T-helper 9 cell (primary cell): ENCODE results near the gene TRERF1.
A peak's percentile ranks its signal among the peaks of the same experiment; 100 is the strongest.
"Not testable (repeated sequence)": the region's sequence is repeated elsewhere in the genome, so short reads cannot be mapped to it uniquely, and the experiment has no call there.

Experiments
- DNase-seq: peaks from one replicate; pipeline ENCODE4 v3.0.0-alpha.2; 2020

TRERF1 gene

GRCh38 chr6:42236682-42237473 lies 214.8 kb downstream of the TRERF1 start:
- no peak for DNase-seq

GRCh38 chr6:42236030-42236429 lies 215.7 kb downstream of the TRERF1 start:
- no peak for DNase-seq

- DNase-seq = no peak
These were observed 219.7 kb downstream of the TRERF1 start for GRCh38 chr6:42232035-42232434.

DNA sequence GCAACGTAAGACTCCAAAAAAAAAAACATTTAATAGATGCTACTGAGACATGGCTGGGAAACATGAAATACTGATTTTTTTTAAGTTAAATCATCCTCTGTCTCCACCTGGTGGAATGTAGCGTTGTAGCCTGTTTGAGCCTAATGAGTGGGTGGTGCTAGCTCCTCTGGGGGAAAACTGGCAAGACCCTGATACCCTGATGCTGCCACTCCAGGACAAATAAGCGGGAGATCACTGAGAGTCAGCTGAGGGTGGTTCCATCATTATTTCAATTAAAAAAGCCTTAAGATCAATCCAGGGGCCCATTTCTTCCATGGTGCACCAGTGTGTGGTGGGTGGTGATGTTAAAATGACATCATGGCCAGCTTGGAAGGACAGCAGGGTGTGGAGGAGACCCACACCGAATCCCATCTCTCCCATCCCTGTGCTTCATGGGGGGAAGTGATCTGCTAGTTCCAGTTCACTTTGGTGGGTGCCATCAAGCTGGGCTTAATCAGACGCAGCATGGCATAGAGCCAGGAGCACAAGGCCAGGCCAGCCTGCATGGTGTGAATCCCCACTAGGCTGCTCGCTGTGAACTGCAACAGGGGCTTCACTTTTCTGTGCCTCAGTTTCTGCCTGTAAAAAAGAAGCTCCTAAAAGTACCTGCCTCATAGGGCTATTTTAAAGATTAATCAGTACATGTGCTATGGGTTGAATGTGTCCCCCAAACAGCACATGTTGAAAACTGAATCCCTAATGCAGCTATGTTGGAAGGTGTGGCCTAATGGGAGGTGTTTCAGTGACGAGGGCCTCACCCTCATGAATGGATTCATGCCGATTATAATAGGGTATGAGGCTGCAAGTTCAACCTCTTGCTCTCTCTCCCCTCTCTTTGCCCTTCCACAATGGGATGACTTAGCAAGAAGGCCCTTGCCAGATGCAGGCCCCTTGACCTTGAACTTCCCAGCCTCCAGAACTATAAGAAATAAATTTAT lies 221.1 kb downstream of the TRERF1 start:
- no peak for DNase-seq

DNA sequence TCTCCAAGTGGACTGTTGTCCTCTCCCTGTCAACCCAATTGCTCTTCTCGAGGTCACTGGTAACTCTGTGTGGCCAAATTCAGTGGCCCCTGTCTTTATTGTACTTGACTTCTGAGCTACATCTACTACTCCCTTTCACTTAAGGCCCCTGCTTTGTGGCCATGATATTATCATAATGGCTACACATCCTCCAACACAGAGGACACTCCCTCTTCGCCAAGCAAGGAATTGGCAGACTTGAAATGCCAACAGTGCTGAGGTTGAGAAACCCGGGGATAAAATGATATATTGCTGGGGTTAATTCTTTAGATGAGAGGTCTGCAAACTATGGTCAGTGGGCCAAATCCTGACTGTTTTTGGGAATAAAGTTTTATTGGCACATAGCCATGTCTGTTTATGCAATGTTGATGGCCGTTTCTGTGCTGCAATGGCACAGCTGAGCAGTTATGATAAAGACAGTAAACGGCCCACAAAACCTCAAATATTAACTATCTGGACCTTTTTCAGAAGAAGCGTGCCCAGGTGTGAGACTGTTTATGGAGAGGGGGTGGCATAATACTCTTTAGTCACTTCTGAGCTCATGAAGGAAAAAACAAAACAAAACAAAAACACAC lies 222.1 kb downstream of the TRERF1 start:
- DNase-seq = no peak

- no peak for DNase-seq
These were observed 223.4 kb downstream of the TRERF1 start for GRCh38 chr6:42228305-42228704.

- no peak for DNase-seq
These were observed 224.4 kb downstream of the TRERF1 start for GRCh38 chr6:42227173-42227850.

GRCh38 chr6:42226645-42227143 lies 225.0 kb downstream of the TRERF1 start:
- no peak for DNase-seq

DNA sequence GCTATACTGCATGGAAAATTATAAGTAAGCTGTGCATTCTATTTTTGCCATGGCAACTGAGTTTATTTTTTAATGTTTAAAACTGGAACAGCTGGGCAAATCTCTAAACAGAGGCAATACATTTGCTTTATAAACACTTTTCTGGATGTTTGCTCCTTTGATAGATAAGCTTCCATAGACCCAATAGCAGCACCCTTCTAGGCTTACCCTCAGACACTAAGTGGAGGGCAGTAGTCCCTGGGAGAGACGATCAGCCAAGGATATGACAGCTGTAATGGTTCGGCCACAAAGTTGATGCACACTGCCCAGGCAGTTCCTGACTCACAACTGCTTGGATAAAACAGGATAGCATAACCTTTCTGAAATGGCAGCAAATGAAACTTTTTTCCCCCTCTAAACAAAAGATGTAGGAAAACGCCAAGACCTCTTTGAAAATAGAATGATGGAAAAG lies 225.5 kb downstream of the TRERF1 start:
- DNase-seq = no peak

DNA sequence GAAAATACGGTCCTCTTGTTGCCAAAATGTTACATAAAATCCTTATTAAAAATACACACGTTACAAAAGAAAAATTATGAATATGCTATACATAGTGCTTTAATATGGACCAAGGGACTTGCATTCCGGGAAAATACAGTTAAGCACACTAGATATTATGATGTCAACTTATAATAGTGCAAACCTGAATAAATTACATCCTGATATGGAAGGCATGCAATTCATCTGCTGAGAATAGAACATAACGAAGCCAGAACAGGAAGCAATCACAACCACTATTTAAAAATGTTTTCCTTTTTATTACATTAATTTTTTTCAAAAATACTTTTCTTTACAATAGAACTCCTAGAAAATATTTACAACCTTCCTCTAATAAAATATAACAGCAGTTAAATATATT lies 226.3 kb downstream of the TRERF1 start:
- DNase-seq = no peak

- DNase-seq = no peak
These were observed 226.7 kb downstream of the TRERF1 start for GRCh38 chr6:42225029-42225339.

DNA sequence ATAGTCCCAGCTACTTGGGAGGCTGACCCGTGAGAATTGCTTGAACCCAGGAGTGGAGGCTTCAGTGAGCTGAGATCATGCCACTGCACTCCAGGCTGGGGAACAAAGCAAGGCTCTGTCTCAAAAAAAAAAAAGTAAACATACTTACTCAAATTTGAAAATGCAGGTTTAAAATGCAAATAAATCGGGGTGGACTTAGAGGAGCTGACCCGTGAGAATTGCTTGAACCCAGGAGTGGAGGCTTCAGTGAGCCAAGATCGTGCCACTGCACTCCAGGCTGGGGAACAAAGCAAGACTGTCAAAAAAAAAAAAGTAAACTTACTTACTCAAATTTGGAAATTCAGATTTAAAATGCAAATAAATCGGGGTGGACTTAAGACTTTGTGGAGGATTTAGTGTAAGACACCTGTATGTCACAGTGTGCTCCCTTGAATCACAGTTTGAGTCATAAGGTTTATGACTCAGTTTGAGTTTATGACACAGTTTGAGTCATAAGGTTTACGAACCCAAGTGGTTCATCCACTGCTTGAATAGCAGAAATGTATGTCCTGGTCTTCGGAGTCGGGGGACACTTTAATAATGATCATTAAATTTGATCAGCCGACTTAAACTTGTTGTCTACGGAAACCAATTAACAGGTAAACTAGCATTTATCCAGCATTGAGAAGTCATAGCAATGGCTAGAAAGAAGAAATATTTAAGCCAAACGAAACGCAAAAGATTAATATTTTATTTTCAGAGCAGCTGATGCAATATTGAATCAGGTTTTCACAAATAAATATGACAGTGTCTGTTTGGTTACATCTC lies 227.3 kb downstream of the TRERF1 start:
- no peak for DNase-seq

DNA sequence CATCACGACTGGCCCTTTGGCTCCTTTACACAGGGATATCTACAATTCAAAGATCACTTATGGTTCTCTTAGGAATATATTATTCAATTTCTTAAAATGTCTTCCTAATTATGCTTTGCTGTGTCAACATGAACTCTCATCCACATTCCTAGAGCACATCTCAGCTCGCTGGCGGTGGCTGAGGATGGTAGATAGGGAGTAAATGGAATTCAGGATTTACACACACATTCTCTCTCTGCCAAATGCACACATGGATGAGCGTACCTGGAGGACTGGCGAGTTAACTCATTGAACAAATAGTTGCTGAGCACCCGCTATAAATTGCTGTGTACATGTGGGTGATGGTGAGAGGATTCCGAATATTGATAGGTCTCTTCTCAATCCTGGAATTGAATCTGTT lies 229.3 kb downstream of the TRERF1 start:
- DNase-seq = no peak

DNA sequence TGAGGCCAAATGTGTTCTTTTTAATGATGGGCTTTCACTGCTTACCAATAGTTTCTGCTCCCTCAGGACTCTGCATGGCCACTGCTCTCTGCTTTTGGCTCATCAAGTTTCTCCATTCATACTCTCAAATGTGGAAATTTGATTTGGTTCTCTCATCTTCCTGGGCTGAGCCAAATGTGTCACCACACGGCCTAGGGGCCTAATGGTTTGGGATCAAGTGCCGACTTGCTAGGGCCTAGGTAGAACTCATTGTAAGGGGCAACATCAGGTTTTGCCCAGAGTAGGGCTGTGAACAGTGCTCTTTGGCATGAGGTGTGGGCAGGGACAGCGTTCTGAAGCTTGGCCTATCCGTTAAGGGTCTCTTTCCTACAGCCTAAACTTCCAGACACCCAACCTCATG lies 230.2 kb downstream of the TRERF1 start:
- DNase-seq = no peak

DNA sequence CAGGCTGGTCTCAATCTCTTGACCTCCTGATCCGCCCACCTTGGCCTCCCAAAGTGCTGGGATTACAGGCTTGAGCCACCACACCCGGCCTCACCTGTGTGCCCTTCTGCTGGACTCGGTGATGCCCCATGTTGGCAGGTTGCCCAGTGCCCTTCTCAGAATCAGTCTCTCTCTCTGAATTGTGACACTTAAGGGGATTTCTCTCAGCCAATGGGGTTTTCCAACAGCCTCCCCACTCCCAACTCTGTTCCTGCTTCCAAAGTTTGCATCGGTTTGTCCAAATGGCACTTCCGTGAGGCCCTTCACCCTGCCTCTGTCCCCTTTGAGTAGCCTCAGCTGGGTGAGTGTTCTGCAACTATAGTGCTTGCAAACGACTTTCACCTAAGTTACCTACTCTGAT lies 230.9 kb downstream of the TRERF1 start:
- no peak for DNase-seq

DNA sequence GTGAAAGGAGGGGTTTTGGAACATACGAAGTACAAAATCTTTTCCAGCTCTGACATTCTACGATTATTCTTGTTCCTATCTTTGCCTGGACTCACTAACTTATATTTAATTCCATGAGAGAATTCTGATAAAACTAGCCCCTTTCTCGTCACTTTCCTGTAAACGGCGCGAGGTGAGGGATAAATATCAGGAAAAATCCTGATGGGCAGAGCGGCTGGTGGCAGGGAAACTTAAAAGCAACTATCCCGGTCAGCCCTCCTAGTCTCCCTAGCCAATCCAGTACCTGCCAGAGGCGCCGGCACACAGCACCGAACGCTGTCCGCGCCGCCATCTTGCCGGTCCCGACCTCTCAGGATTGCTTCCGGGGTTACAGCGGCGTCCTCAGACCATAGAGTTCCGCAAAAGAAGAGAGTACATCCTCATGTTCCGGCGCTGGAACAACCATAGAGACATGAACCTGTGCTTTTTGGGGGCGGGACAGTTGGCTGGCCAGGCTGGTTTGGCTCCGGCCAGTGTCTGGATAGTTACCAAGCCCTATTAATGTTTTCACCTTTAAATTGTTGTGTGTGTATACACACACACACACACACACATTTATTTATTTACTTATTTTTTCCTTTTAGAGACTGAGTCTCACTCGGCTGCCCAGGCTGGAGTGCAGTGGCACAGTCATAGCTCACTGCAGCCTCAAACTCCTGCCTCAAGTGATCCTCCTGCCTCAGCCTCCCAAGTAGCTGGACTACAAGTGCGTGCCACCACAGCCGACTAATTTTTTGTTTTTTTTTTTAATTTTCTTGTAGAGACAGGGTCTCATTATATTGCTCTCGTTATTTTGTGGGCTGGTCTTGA lies 234.0 kb downstream of the TRERF1 start, which contains the start of gene MRPS10:
MRPS10 (minus strand) TSS at position 343 of the 849 bp plus-strand sequence; CDS start at position 331, 12 bp downstream.
- DNase-seq = peak; percentile 85

DNA sequence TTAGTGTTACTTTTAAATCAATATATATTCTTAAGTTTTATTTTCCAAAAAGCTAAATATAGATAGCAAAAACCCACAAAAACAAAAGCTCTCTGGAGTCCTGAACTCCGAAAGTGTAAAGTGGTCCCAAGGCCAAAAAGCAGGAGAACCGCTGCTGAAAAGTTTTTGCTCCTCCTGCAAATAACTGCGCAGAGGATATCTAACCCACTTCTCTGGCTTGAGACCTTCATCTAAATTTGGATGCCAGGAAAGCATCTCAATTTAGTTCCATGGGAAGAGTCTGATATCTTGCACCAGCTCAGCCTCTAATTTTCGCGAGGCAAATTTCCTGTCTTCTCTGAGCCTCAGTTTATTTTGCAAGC lies 234.6 kb downstream of the TRERF1 start:
- no peak for DNase-seq

- not testable (repeated sequence) for DNase-seq
These were observed 235.2 kb downstream of the TRERF1 start for GRCh38 chr6:42216495-42216894.

GRCh38 chr6:42212442-42212841 lies 239.3 kb downstream of the TRERF1 start:
- no peak for DNase-seq

DNA sequence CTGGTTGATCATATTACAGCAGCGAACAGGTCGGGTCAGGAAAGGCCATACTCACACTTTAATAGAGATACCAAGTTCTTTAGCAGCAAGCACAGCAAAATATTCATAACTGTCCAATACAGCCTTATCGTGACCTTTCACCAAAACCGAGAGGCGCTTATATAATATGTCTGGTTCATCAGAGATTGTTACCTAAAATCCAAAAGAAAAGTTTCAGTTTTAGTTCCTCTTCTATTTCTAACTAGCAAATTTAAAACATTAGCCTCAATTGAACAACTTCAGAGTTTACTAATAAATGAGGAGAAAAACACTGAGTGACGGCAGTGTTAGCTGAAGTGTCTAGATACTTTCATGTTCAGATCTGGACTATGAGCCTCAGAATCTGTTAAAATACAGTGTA lies 240.0 kb downstream of the TRERF1 start:
- DNase-seq = no peak

DNA sequence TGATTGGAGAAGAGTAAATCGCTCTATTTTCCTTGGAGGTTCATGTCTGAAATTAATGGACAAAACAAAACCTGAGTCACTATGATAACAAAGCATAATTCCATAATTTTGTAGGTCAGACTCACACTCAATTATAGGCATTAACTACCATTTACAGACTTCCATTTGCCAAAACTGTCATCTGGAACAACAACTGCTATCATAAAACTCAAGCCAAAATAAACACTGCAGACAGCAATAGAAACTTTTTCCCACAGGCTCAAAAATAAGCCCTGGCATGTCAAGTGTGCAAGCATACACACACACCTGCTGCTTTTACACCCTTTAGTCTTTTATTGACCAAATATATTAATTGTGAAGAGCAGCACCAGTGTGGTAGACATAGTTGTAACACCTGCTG lies 241.2 kb downstream of the TRERF1 start:
- DNase-seq = no peak
